Smooth muscle cell (in vitro differentiated cells): ENCODE results near the gene AFAP1L1. TPM values are rescaled to one million over a fixed set of nuclear protein-coding genes. Genes with fewer than 3 reads are reported as not detected.

Experiments
- DNase-seq: peaks from one replicate; lab custom pipeline; 2025; ENCODE audit not compliant: unreplicated experiment; lab: John Stamatoyannopoulos, UW
- H2AFZ ChIP-seq: fragments of 200-600 bp; sonication (generic); 2 replicates; pipeline ENCODE4 v1.6.0; 2016; ENCODE audit warnings: antibody characterized with exemption, low read depth, mild to moderate bottlenecking
- H3F3A ChIP-seq: fragments of 200-600 bp; sonication (generic); 2 replicates; pipeline ENCODE4 v1.6.0; 2017; ENCODE audit warnings: antibody characterized with exemption, low read depth
- H3K27ac ChIP-seq: fragments of 200-600 bp; sonication (generic); 2 replicates; pipeline ENCODE4 v1.5.1; 2016; ENCODE audit warnings: low read depth, mild to moderate bottlenecking
- H3K27me3 ChIP-seq: fragments of 200-600 bp; sonication (generic); 2 replicates; pipeline ENCODE4 v1.6.1; 2016; ENCODE audit warnings: low read depth, mild to moderate bottlenecking
- H3K36me3 ChIP-seq: fragments of 200-600 bp; sonication (generic); 2 replicates; pipeline ENCODE4 v1.5.1; 2016; ENCODE audit warnings: low read depth
- H3K4me1 ChIP-seq: fragments of 200-600 bp; sonication (generic); 2 replicates; pipeline ENCODE4 v1.5.1; 2016; ENCODE audit warnings: low read depth
- H3K4me2 ChIP-seq: fragments of 200-600 bp; sonication (generic); 2 replicates; pipeline ENCODE4 v1.6.0; 2016; ENCODE audit warnings: mild to moderate bottlenecking
- H3K4me3 ChIP-seq: fragments of 200-600 bp; sonication (generic); 2 replicates; pipeline ENCODE4 v1.5.1; 2016; ENCODE audit warnings: mild to moderate bottlenecking
- H3K79me2 ChIP-seq: fragments of 200-600 bp; sonication (generic); 2 replicates; pipeline ENCODE4 v1.6.0; 2016; ENCODE audit warnings: low read depth, mild to moderate bottlenecking
- H3K9ac ChIP-seq: fragments of 200-600 bp; sonication (generic); 2 replicates; pipeline ENCODE4 v1.6.0; 2016; ENCODE audit warnings: low read depth
- H3K9me3 ChIP-seq: fragments of 200-600 bp; sonication (generic); replicated peaks from 2 replicates; pipeline ENCODE4 v1.5.1; 2016; ENCODE audit warnings: low read depth
- H4K20me1 ChIP-seq: fragments of 200-600 bp; sonication (generic); 2 replicates; pipeline ENCODE4 v1.6.0; 2016; ENCODE audit warnings: low read depth
- CTCF ChIP-seq: fragments of 200-600 bp; sonication (generic); IDR thresholded peaks from 2 replicates; pipeline ENCODE4 v1.5.1; 2017; ENCODE audit warnings: borderline replicate concordance, mild to moderate bottlenecking, antibody characterized with exemption; ENCODE audit not compliant: insufficient read depth, poor library complexity, severe bottlenecking
- WGBS: methylation state at CpG from one replicate; pipeline ENCODE4 v1.1.7; 2016; ENCODE audit warnings: low lambda C conversion rate; 5-methylcytosine and 5-hydroxymethylcytosine counted together
- polyA plus RNA-seq: library from polyadenylated mRNA; unstranded; fragments of >200 nt; fragmentation: Nextera tagmentation; extraction: Ambion mirVana; gene quantifications from 2 replicates; pipeline ENCODE4 v1.2.1, GENCODE V29; 2016
- total RNA-seq: library from RNA; depleted of rRNA; stranded (reverse); fragments of >200 nt; gene quantifications from 2 replicates; pipeline ENCODE4 v1.2.3, GENCODE V29; 2014

The AFAP1L1 gene
- total and polyA plus RNA-seq, 2 experiments from 2014 or later: 0.59 to 2.3 TPM

GRCh38 chr5:149303210-149303609 is 31.6 kb downstream of the AFAP1L1 start:
- Histone ChIP-seq H3K27me3 (no peaks in the 10 kb centered on the region), H4K20me1 (no peaks in the 10 kb centered on the region), H3K9ac (no peak overlapping the region), H3K79me2 (no peaks in the 10 kb centered on the region), H3K4me1 (no peaks in the 10 kb centered on the region), H3K4me2 (no peak overlapping the region), H3K9me3 (no peaks in the 10 kb centered on the region), H2AFZ (no peak overlapping the region), H3F3A (no peaks in the 10 kb centered on the region), H3K36me3 (no peaks in the 10 kb centered on the region), H3K27ac (no peak overlapping the region), H3K4me3 (no peak overlapping the region)
- 82% methylated on average over 4 of the region's 4 CpGs for WGBS
- TF ChIP-seq CTCF: no peak
- no peak for DNase-seq

DNA sequence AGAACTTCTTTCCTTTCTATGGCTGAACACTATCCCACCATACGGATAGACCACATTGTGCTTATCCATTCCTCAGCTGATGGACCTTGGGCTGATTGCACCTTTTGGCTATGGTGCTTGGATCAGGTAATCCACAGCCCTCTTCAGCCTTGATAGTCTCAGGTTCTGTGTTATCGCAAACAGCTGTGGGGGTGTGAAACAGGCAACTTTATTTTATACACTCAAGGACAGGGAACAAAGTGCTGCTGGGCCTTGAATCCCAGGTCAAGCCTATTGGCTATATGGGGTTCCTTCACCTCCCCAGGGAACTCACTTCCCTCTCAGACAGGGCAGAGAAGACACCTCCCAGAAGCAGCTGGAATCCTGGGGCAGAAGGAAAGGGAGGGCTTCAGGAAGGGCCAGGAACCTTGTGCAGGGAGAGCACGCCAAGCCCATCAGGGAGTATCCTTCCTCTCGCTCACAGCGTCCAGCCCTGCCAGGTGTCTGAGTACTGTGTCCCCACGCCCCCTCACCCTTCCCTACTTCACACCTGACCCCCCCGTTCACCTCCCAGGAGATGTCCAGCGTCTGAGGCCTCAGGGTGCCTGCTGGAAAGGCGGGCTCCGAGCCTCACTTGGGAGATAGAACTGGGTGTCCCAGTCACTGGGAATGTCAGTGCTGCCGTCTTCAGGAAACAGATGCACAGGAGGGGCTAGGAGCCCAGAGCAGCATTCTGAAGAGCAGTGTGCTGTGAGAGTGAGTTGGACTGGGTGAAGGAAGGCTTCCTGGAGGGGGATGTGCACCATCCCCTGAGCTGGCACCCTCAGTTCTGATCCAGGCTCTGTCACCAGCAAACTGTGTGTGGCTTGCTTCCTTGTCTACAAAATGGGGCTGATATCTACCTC is 32.8 kb downstream of the AFAP1L1 start:
- H3K27me3 ChIP-seq: no peaks in the 10 kb centered on the region
- no peaks in the 10 kb centered on the region for H3K4me1 ChIP-seq
- H3K79me2 ChIP-seq: no peaks in the 10 kb centered on the region
- H3K4me2 ChIP-seq: no peak overlapping the region
- TF ChIP-seq CTCF: no peak
- no peak for DNase-seq
- H3K9me3 ChIP-seq: no peaks in the 10 kb centered on the region
- H2AFZ ChIP-seq: no peak overlapping the region
- no peaks in the 10 kb centered on the region for H3K36me3 ChIP-seq
- WGBS: 88% methylated on average over 10 of the region's 11 CpGs
- H3K4me3 ChIP-seq: no peak overlapping the region
- H3K27ac ChIP-seq: no peak overlapping the region
- no peak overlapping the region for H3K9ac ChIP-seq
- no peaks in the 10 kb centered on the region for H4K20me1 ChIP-seq
- H3F3A ChIP-seq: no peaks in the 10 kb centered on the region

- no peak overlapping the region for H3K27ac ChIP-seq
- no peaks in the 10 kb centered on the region for H3K36me3 ChIP-seq
- H2AFZ ChIP-seq: no peak overlapping the region
- no peak for TF ChIP-seq CTCF
- H3K79me2 ChIP-seq: no peaks in the 10 kb centered on the region
- H3K9me3 ChIP-seq: no peaks in the 10 kb centered on the region
- H3K27me3 ChIP-seq: peaks cover 2% of the 10 kb centered on the region
- H3F3A ChIP-seq: no peaks in the 10 kb centered on the region
- no peaks in the 10 kb centered on the region for H4K20me1 ChIP-seq
- DNase-seq: no peak
- no peaks in the 10 kb centered on the region for H3K4me1 ChIP-seq
- 93% methylated on average over 6 of the region's 6 CpGs for WGBS
- no peak overlapping the region for H3K9ac ChIP-seq
- no peak overlapping the region for H3K4me2 ChIP-seq
- no peak overlapping the region for H3K4me3 ChIP-seq
These were observed 37.7 kb downstream of the AFAP1L1 start for GRCh38 chr5:149309354-149309753.

DNA sequence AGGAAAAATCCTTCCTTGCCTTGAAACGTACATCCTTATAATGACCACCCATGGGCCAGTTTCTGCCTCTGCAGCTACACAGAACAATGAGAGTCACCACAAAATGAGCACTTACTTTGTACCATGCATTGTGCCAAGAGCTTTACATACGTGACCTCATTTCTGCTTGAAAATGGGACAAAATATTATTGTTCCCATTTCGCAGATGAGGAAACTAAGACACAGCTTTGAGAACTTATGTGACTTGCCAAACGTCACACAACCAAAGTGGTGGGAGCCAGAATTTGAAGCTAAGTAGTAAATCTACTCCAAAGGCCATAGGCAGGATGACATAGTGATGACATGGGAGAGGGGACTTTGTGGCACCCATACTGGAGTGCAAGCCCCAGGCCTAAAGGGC is 38.8 kb downstream of the AFAP1L1 start:
- Histone ChIP-seq H3K9me3 (no peaks in the 10 kb centered on the region), H3K9ac (no peak overlapping the region), H3F3A (no peaks in the 10 kb centered on the region), H3K27ac (no peak overlapping the region), H4K20me1 (no peaks in the 10 kb centered on the region), H3K36me3 (no peaks in the 10 kb centered on the region), H3K79me2 (no peaks in the 10 kb centered on the region), H3K27me3 (peaks cover 2% of the 10 kb centered on the region), H3K4me2 (no peak overlapping the region), H2AFZ (no peak overlapping the region), H3K4me3 (no peak overlapping the region), H3K4me1 (no peaks in the 10 kb centered on the region)
- 96% methylated on average over 4 of the region's 4 CpGs for WGBS
- TF ChIP-seq CTCF: no peak
- no peak for DNase-seq
